Activated naive CD8-positive, alpha-beta T cell (primary cell): Measurements from ENCODE around the gene SLC25A5.

ENCODE experiments used
- H3K27ac Mint-ChIP-seq: one replicate; pipeline ENCODE4 v1.8.0; 2021; ENCODE audit warnings: mixed read lengths
- H3K27me3 Mint-ChIP-seq: one replicate; pipeline ENCODE4 v1.8.0; 2021; ENCODE audit warnings: mixed read lengths
- H3K36me3 Mint-ChIP-seq: one replicate; pipeline ENCODE4 v1.8.0; 2021; ENCODE audit warnings: mixed read lengths
- H3K4me1 Mint-ChIP-seq: one replicate; pipeline ENCODE4 v1.8.0; 2021; ENCODE audit warnings: low read depth, mixed read lengths
- H3K4me3 Mint-ChIP-seq: one replicate; pipeline ENCODE4 v1.8.0; 2021; ENCODE audit warnings: mild to moderate bottlenecking, mixed read lengths
- H3K9me3 Mint-ChIP-seq: one replicate; pipeline ENCODE4 v1.8.0; 2021; ENCODE audit warnings: low read depth, mixed read lengths

The SLC25A5 gene

DNA sequence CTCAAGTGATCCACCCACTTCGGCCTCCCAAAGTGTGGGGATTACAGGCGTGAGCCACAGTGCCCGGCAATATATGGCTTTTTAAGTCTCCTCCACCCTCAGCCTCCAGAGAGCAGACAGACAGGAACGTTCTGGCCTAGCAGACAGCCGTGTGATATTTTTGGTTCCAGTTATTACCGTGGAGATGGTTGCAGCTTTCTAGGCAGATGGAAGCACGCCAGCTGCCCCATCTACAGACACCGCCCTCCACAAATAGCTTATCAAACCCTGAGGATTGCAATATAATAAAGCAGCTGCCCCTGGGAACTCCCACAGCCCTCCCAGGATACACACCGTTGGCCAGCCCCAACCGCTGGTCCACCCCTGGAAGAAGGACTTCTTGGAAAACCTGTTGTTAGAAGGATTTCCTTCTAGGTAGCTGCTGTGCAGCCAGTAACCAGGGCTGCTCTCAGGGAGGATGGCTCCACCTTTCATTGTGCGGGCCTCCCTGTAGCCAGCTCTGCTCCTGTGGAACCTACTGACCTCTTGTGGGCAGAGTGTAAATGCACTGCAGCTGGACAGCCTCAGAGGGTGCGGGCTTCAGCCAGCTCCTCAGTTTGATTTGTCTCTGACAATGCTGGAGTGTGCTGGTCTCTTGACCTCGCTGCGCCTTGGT, 44.0 kb downstream of the SLC25A5 start:
- Mint-ChIP-seq H3K27me3 (no peaks in the 10 kb centered on the region), H3K4me3 (no peak overlapping the region), H3K27ac (no peak overlapping the region), H3K36me3 (no peaks in the 10 kb centered on the region), H3K4me1 (peaks cover 1% of the 10 kb centered on the region), H3K9me3 (no peaks in the 10 kb centered on the region)

DNA sequence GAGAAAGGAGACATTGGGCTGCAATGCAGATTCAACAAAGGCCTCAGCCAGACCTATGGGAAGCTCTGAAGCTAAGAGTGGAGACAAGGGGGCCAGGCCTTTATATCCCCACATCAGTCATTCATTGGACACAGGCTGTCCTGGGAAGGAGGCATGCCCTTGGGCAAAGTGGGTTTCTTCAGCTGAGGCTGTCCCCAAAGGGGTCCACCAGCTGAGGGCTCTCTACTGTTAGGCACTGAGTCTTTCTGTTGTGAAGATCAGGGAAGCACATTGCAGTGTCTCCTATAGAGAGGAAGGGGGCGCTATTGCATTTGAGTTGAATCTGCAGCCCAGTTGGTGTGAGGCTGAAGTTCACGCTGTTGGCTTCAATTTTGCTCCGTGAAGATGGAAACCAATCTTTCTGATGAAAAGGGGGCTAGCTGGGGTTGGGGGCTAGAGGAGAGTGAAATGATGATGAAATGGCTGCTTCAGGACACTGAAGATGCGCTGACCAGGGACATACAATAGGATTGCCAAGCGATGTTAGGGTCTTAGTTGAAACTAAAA, 48.0 kb downstream of the SLC25A5 start:
- H3K27me3 Mint-ChIP-seq = no peaks in the 10 kb centered on the region
- H3K36me3 Mint-ChIP-seq = no peaks in the 10 kb centered on the region
- no peak overlapping the region for H3K27ac Mint-ChIP-seq
- no peaks in the 10 kb centered on the region for H3K4me1 Mint-ChIP-seq
- no peaks in the 10 kb centered on the region for H3K9me3 Mint-ChIP-seq
- H3K4me3 Mint-ChIP-seq = no peak overlapping the region

DNA sequence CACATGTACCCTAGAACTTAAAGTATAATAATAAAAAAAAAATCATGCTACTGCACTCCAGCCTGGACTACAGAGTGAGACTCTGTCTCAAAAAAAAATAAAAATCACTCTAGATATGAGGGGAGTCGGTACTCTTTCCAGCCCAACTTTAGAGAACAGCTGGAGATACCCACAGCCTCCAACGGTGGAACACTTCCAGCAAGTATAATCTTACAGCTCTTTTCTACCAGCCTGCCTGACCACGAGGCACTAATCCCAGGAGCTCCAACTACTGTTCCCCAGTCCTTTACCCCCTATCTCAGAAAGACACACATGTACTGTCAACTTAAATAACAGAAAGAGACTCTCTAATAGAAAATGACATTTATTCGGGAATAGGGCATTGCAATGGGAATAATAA, 50.1 kb downstream of the SLC25A5 start:
- Mint-ChIP-seq H3K9me3 (no peaks in the 10 kb centered on the region), H3K27ac (no peak overlapping the region), H3K4me1 (no peaks in the 10 kb centered on the region), H3K4me3 (no peak overlapping the region), H3K36me3 (no peaks in the 10 kb centered on the region), H3K27me3 (no peaks in the 10 kb centered on the region)
